ENCODE data around the gene PTPN4.

- TF ChIP-seq CTCF (IDR thresholded peaks at IDR 0.05): no peak
- TF ChIP-seq ZFX (IDR thresholded peaks at IDR 0.05; ENCODE audit: borderline replicate concordance): no peak
These were observed at the start of gene PTPN4 for GRCh38 chr2:119759451-119760236.

All from 22Rv1 (cell line).